Endothelial cell of umbilical vein (primary cell): ENCODE measurements around the gene CIBAR2.

Experiments
- EZH2 ChIP-seq: IDR thresholded peaks from 2 replicates; pipeline ENCODE4 v1.6.1; 2012; ENCODE audit warnings: borderline replicate concordance, low read depth, mild to moderate bottlenecking, moderate library complexity, low read length, inconsistent platforms; ENCODE audit not compliant: severe bottlenecking
- JUN ChIP-seq: IDR thresholded peaks from 2 replicates; pipeline ENCODE4 v1.6.1; 2011; ENCODE audit warnings: borderline replicate concordance, low read depth; ENCODE audit not compliant: insufficient read length, insufficient read depth
- TF ChIP-seq, protein P1 (sequence below), 2 donors: IDR thresholded peaks; 1 replicate in 1 of 2; 2 replicates in 1 of 2; pipeline ENCODE4 v1.5.1; 2011; ENCODE audit warnings: low read length in 2 of 2, mild to moderate bottlenecking in 2 of 2, moderate library complexity in 2 of 2, control low read depth in 1 of 2, inconsistent platforms in 1 of 2, low read depth in 1 of 2; ENCODE audit not compliant: insufficient read depth in 1 of 2; ENCODE audit errors: extremely low read depth in 1 of 2

DNA sequence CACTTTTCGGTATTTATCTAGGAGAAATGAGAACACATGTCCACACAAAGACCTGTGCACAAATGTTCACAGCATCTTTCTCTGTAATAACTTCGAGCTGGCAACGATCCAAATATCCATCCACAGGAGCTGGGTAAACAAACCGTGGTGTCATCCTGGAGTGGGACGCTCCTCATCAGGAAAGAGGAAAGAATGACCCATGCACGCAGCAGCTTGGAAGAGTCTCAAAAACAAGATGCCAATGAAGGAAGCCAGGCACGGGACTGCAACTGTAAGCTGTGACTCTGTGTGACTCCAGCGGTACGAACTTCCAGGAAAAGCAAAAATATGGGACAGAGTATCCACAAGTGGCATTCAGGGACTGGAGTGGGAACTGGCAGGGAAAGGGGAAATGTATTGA, 36.7 kb upstream of the CIBAR2 start:
- TF ChIP-seq EZH2: no peak
- TF ChIP-seq, protein P1, sequence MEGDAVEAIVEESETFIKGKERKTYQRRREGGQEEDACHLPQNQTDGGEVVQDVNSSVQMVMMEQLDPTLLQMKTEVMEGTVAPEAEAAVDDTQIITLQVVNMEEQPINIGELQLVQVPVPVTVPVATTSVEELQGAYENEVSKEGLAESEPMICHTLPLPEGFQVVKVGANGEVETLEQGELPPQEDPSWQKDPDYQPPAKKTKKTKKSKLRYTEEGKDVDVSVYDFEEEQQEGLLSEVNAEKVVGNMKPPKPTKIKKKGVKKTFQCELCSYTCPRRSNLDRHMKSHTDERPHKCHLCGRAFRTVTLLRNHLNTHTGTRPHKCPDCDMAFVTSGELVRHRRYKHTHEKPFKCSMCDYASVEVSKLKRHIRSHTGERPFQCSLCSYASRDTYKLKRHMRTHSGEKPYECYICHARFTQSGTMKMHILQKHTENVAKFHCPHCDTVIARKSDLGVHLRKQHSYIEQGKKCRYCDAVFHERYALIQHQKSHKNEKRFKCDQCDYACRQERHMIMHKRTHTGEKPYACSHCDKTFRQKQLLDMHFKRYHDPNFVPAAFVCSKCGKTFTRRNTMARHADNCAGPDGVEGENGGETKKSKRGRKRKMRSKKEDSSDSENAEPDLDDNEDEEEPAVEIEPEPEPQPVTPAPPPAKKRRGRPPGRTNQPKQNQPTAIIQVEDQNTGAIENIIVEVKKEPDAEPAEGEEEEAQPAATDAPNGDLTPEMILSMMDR (IDR thresholded peaks at IDR 0.05; ENCODE audit: extremely low read depth in 1 of 2, insufficient read depth in 1 of 2, low read depth in 1 of 2, low read length in 2 of 2): no peak
- TF ChIP-seq JUN: no peak
